Measurements from ENCODE around the gene OR51F2. TPM values are rescaled to one million over a fixed set of nuclear protein-coding genes. Genes with fewer than 3 reads are reported as not detected.

Gene OR51F2
- total and polyA plus RNA-seq, 9 of the 15 experiments (the other 6 are each of a cell fraction or from before 2014, with no cell fraction given), result not detected

GRCh38 chr11:4809246-4809645 lies 11.9 kb upstream of the OR51F2 start:
- Histone ChIP-seq H3K79me2 (ENCODE audit: control insufficient read depth, insufficient read depth, low read length) (no peaks in the 10 kb centered on the region), H3K27me3 (ENCODE audit: control insufficient read depth in 2 of 2, insufficient read depth in 2 of 2, low read length in 2 of 2) (no peaks in the 10 kb centered on the region), H3K27ac (ENCODE audit: extremely low read depth, low read depth, low read length) (no peak overlapping the region), H3K4me1 (replicated peaks in 1 of 2; ENCODE audit: control insufficient read depth in 2 of 2, insufficient read depth in 2 of 2, low read length in 2 of 2) (no peaks in the 10 kb centered on the region), H3K9me3 (replicated peaks; ENCODE audit: control insufficient read depth, insufficient read depth, low read depth, low read length) (no peaks in the 10 kb centered on the region), H3K9me1 (ENCODE audit: control insufficient read depth, insufficient read depth, low read length) (no peaks in the 10 kb centered on the region), H3K4me2 (ENCODE audit: insufficient read depth, low read length) (no peak overlapping the region), H3K36me3 (ENCODE audit: control insufficient read depth, insufficient read depth, low read length) (no peaks in the 10 kb centered on the region), H3K9ac (ENCODE audit: insufficient read depth in 1 of 2, low read depth in 2 of 2, low read length in 2 of 2) (no peak overlapping the region), H3K4me3 (no peak overlapping the region), H2AFZ (ENCODE audit: low read depth, low read length) (no peak overlapping the region), H4K20me1 (replicated peaks; ENCODE audit: control insufficient read depth, insufficient read depth, low read length) (no peaks in the 10 kb centered on the region)
- ChIA-PET CTCF (ENCODE audit: low intra/inter-chr PET ratio) (no interaction called here), POLR2A (no interaction called here)
- no peak for FAIRE-seq
- no peak for DNase-seq (ENCODE audit: extremely low read depth in 1 of 4, low spot score in 3 of 4)
- no peak for TF ChIP-seq CUX1 (CRISPR knock-in tag; IDR thresholded peaks at IDR 0.05)
- no peak for TF ChIP-seq TFE3 (CRISPR knock-in tag; IDR thresholded peaks at IDR 0.05)
- TF ChIP-seq GABPA (tag; conservative IDR thresholded peaks at IDR 0.05; ENCODE audit: low read depth), result no peak
- TF ChIP-seq TCF7L2 (IDR thresholded peaks at IDR 0.05; ENCODE audit: low read depth, low read length), result no peak
- no peak for TF ChIP-seq ZFP1 (CRISPR knock-in tag; IDR thresholded peaks at IDR 0.05)
- no peak for TF ChIP-seq RHOXF2B (CRISPR knock-in tag; conservative IDR thresholded peaks at IDR 0.05)
- no peak for TF ChIP-seq MEF2D (tag; conservative IDR thresholded peaks at IDR 0.05; ENCODE audit: low read depth)
- intact Hi-C loops (cut with micrococcal nuclease) (no loop called here), in situ Hi-C loops (cut with MboI) (no loop called here)
- no peak for ATAC-seq
- no TSS peak for BruUV-seq (replicated peaks)
- WGBS (ENCODE audit: insufficient coverage, low coverage, missing lambda C conversion rate), result 0% methylated on average over 2 of the region's 2 CpGs

Data from K562 (cell line).